Spinal cord (tissue), 10 donors: ENCODE measurements around the gene DYNC1LI1. TPM values are rescaled to one million over a fixed set of nuclear protein-coding genes. Genes with fewer than 3 reads are reported as not detected.
A peak's percentile ranks its signal among the peaks of the same experiment; 100 is the strongest.

ENCODE experiments used
- DNase-seq, 6 donors: peaks; one replicate each; pipeline versions ENCODE4 v3.0.0 to v3.0.0-alpha.2; 2013 to 2015; ENCODE audit warnings: low spot score in 6 of 6, low read depth in 4 of 6
- H3K27ac ChIP-seq: one replicate; pipeline ENCODE4 v1.5.1; 2013; ENCODE audit warnings: low read depth, low read length, control low read depth
- H3K27me3 ChIP-seq: one replicate; pipeline ENCODE4 v1.6.1; 2013; ENCODE audit warnings: low read length; ENCODE audit not compliant: control insufficient read depth, insufficient read depth
- H3K36me3 ChIP-seq: one replicate; pipeline ENCODE4 v1.6.1; 2013; ENCODE audit warnings: low read length; ENCODE audit not compliant: control insufficient read depth, insufficient read depth
- H3K4me1 ChIP-seq: one replicate; pipeline ENCODE4 v1.6.1; 2013; ENCODE audit warnings: low read length; ENCODE audit not compliant: control insufficient read depth, insufficient read depth
- H3K4me3 ChIP-seq: one replicate; pipeline ENCODE4 v1.5.1; 2013; ENCODE audit warnings: low read depth, low read length, control low read depth
- H3K9me3 ChIP-seq: one replicate; pipeline ENCODE4 v1.6.1; 2013; ENCODE audit warnings: low read length; ENCODE audit not compliant: control insufficient read depth, insufficient read depth
- WGBS: methylation state at CpG from one replicate; pipeline ENCODE4 v1.1.5; 2013; ENCODE audit warnings: missing lambda C conversion rate; ENCODE audit not compliant: insufficient coverage; 5-methylcytosine and 5-hydroxymethylcytosine counted together
- long read RNA-seq, 4 donors: transcript quantifications; one replicate each; lab custom pipeline, GENCODE V29; 2026
- polyA plus RNA-seq, 2 donors: library from polyadenylated mRNA; unstranded; fragments of 120-200 nt; gene quantifications; one replicate each; pipeline ENCODE4 v1.2.1, GENCODE V29; 2013; ENCODE audit not compliant: insufficient read length in 2 of 2
- total RNA-seq, 2 donors: library from RNA; depleted of rRNA in 1 of 2; stranded (reverse); fragments of 120-200 nt in 1 of 2; fragments of >200 nt in 1 of 2; gene quantifications; one replicate each; pipeline versions ENCODE4 v1.2.3 to v1.2.4, GENCODE V29; 2013 to 2014
- donor health status: healthy.

The DYNC1LI1 gene
- total RNA-seq: 10 to 100 TPM; 40.7 to 78.1 TPM
- 10 to 100 TPM; 58.3 to 65.7 TPM for polyA plus RNA-seq
- long read RNA-seq, donor 1, transcript DYNC1LI1-207 (3 exons, 814 nt): major isoform, 11 of 69 reads
- long read RNA-seq, donor 1, transcript DYNC1LI1-201 (13 exons, 2,504 nt): minor isoform, 10 of 69 reads
- long read RNA-seq, donor 1, partial matches to known transcripts: 48 of 69 reads
- long read RNA-seq, donor 1, other reads (novel, unspliced or antisense): 0 of 69 reads
- long read RNA-seq, donor 2, partial matches to known transcripts: 0 of 8 reads
- long read RNA-seq, donor 2, other reads (novel, unspliced or antisense): 0 of 8 reads
- long read RNA-seq, donor 3, transcript DYNC1LI1-207 (3 exons, 814 nt): major isoform, 5 of 26 reads
- long read RNA-seq, donor 3, transcript DYNC1LI1-201 (13 exons, 2,504 nt): major isoform, 5 of 26 reads
- long read RNA-seq, donor 3, partial matches to known transcripts: 16 of 26 reads
- long read RNA-seq, donor 3, other reads (novel, unspliced or antisense): 0 of 26 reads
- long read RNA-seq, donor 4, transcript DYNC1LI1-201 (13 exons, 2,504 nt): major isoform, 8 of 45 reads
- long read RNA-seq, donor 4, partial matches to known transcripts: 36 of 45 reads
- long read RNA-seq, donor 4, other reads (novel, unspliced or antisense): 0 of 45 reads

DNA sequence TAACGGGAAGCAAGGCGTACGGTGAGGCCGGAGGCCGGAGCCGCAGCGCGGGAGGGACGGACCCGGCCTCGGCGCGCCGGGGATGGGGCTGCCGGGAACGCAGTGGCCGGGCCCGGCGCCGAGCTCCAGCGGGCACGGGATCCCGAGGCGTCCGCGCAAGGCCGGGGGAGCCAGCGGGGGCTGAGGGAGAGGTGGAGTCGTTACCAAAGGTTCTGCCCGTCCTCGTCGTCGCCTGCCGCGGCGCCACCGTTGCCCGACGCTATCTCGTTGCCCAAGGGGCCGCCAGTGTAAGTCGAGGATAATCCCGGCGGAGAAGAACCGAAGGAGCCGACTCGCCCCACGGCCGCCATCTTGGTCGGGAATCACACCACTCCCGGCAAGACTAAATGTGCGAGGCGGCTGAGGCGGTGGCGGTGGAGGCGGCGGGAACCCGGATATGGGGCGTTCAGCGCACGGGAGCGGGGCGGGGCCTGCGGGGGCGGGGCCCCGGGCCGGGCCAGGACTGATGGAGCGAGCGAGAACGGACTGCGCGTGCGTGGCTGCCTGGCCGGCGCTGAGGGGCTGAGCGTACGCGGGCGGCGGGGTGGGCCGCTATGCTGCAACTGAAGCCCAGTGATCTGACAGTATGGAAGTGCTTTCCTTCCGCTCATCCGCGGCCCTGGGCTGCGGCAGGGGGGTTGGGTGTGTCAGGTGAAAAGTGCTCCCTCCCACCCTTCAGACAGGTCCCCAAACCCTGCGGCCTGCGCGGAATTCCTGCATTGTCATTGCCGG lies at the start of gene DYNC1LI1:
TSS of gene DYNC1LI1 (minus strand) at position 438 of the 771 bp plus-strand sequence. CDS start at position 350, 88 bp downstream.
- Histone ChIP-seq H3K36me3 (peaks cover 7% of the 10 kb centered on the region), H3K4me1 (peaks cover 3% of the 10 kb centered on the region), H3K27me3 (no peaks in the 10 kb centered on the region), H3K9me3 (no peaks in the 10 kb centered on the region), H3K27ac (peak within 1 kb of the TSS; percentile 98), H3K4me3 (peak within 1 kb of the TSS; percentile 93)
- peak; percentile 86 to 98 (median 93) for DNase-seq
- WGBS: under 1% methylated on average over 82 of the region's 89 CpGs

DNA sequence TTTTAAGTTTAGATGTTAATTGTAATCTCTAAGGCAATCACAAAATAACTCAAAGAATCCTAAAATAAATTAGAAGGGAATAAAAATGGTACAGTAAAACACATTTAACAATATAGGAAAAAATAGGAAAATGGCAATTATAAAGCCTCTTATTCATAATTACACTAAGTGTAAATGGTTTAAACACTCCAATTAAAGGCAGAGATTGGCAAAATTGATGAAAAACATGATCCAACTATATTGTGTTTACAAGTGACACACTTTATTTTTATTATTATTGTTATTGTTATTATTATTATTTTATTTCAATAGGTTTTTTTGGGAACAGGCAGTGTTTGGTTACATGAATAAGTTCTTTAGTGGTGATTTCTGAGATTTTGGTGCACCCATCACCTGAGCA lies 48.7 kb upstream of the DYNC1LI1 start:
- Histone ChIP-seq H3K9me3 (no peaks in the 10 kb centered on the region), H3K36me3 (no peaks in the 10 kb centered on the region), H3K4me3 (no peak overlapping the region), H3K27ac (no peak overlapping the region), H3K4me1 (no peaks in the 10 kb centered on the region), H3K27me3 (no peaks in the 10 kb centered on the region)
- DNase-seq: no peak

DNA sequence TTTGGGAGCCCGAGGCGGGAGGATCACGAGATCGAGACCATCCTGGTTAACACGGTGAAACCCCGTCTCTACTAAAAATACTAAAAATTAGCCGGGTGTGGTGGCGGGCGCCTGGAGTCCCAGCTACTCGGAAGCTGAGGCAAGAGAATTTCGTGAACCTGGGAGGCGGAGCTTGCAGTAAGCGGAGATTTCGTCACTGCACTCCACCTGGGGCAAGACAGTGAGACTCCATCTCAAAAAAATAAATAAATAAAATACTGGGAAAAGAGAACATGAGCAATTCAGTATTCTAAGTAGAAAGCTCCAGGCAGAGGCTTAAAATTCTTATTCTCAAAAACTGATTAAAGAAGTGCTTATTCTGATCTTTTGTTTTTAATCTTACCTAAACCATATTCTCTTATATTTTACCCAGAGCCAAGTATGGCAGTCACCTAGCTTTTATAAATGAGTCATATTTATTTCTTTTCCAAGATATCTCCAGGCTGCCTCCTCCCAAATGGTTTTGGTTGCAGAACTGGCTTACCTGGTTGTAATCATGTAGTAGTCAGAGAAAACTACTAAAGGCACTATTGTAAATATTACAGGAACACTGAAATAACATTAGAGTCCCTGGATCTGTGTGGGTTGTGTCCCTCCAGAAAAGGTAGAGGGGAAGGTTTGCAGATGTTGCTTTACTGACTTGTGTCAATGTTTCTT lies 45.8 kb upstream of the DYNC1LI1 start:
- Histone ChIP-seq H3K4me1 (no peaks in the 10 kb centered on the region), H3K27me3 (no peaks in the 10 kb centered on the region), H3K4me3 (no peak overlapping the region), H3K9me3 (no peaks in the 10 kb centered on the region), H3K36me3 (no peaks in the 10 kb centered on the region), H3K27ac (no peak overlapping the region)
- DNase-seq: no peak
- WGBS: 100% methylated on average over 6 of the region's 14 CpGs

DNA sequence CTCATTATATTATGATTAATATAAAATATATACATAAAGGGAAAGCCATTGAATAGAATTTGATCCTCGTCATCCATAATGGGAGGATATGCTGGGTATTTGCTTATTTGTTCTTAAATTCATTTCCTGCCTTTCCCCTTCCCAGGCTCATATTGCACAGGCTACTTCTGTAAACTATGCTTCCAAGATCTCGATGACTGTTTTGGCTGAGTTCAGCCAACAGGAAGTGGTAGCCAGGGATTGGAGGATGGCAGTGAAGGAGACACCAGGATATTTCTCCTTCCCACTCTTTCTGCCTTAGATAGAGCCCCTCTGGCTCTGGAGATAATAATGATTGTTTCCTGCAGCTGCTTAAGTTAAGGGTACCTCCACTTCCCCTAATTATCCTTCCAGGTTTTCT lies 44.3 kb upstream of the DYNC1LI1 start:
- no CpG with 5 or more reads among the region's 2 CpGs for whole genome bisulfite sequencing
- no peak for DNase-seq
- H3K27ac ChIP-seq: no peak overlapping the region

DNA sequence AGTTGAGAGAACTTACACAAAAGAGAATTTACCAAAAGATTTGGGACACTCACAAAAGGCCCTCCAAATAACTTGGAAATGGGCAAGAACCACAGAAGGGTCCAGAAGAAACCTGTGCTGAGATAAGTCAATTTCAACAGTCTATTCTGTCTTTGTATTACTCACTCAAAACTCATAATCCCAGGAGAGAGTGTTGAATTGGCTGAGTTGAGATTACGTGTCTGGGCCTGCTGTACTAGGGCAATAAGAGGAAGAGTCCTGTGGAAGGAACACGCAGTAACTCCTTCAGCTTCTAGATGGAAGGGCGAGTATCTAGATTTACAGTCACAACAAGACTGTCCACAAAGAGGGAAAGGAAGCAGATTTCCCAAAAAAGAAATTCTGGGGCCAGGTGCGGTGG lies 42.5 kb upstream of the DYNC1LI1 start:
- 90% methylated on average over 2 of the region's 4 CpGs for WGBS
- Histone ChIP-seq H3K4me1 (no peaks in the 10 kb centered on the region), H3K27ac (no peak overlapping the region), H3K9me3 (no peaks in the 10 kb centered on the region), H3K27me3 (no peaks in the 10 kb centered on the region), H3K36me3 (no peaks in the 10 kb centered on the region), H3K4me3 (no peak overlapping the region)
- no peak for DNase-seq

More for the DNA sequence above, 44.3 kb upstream of the DYNC1LI1 start:
- H3K9me3 ChIP-seq: no peaks in the 10 kb centered on the region
- no peak overlapping the region for H3K4me3 ChIP-seq
- H3K27me3 ChIP-seq: no peaks in the 10 kb centered on the region
- H3K4me1 ChIP-seq: no peaks in the 10 kb centered on the region
- H3K36me3 ChIP-seq: no peaks in the 10 kb centered on the region

DNA sequence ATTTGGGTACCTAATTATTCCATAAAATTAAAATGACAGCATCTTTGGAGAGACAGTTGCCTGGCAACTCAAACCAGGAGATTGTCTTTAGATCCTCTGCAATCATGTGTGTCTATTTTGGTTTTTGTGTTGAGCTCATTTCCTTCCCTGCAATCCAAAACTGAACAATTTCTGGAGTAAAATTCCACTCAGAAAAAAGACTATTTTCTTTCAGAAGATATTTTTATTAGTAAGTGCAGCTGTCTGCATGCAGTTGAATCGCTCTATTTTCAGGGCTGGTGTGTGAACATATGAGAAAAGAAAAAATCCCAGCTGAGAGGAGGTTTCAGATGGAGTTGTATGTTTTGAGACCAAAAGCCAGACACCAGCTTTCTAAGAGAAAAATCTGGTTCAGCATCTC lies 41.9 kb upstream of the DYNC1LI1 start:
- Histone ChIP-seq H3K9me3 (no peaks in the 10 kb centered on the region), H3K4me3 (no peak overlapping the region), H3K4me1 (no peaks in the 10 kb centered on the region), H3K27me3 (no peaks in the 10 kb centered on the region), H3K36me3 (no peaks in the 10 kb centered on the region), H3K27ac (no peak overlapping the region)
- peak in 1 of 6 donors; percentile 20 for DNase-seq
- 89% methylated on average over 1 of the region's 1 CpG for WGBS

- no peak for DNase-seq
- H3K4me1 ChIP-seq: no peaks in the 10 kb centered on the region
- no peaks in the 10 kb centered on the region for H3K27me3 ChIP-seq
- H3K4me3 ChIP-seq: no peak overlapping the region
- no peaks in the 10 kb centered on the region for H3K36me3 ChIP-seq
- WGBS: no CpG with 5 or more reads among the region's 2 CpGs
- no peaks in the 10 kb centered on the region for H3K9me3 ChIP-seq
- no peak overlapping the region for H3K27ac ChIP-seq
Observed at GRCh38 chr3:32607522-32607921, 36.9 kb upstream of the DYNC1LI1 start.

- Histone ChIP-seq H3K27me3 (no peaks in the 10 kb centered on the region), H3K27ac (no peak overlapping the region), H3K36me3 (no peaks in the 10 kb centered on the region), H3K4me3 (no peak overlapping the region), H3K9me3 (no peaks in the 10 kb centered on the region), H3K4me1 (no peaks in the 10 kb centered on the region)
- DNase-seq: no peak
- 93% methylated on average over 2 of the region's 3 CpGs for WGBS
Observed at GRCh38 chr3:32606960-32607359, 36.3 kb upstream of the DYNC1LI1 start.

- no CpG with 5 or more reads among the region's 3 CpGs for WGBS
- no peak overlapping the region for H3K27ac ChIP-seq
- DNase-seq: no peak
Observed at GRCh38 chr3:32606277-32606676, 35.6 kb upstream of the DYNC1LI1 start.

More at GRCh38 chr3:32606277-32606676, 35.6 kb upstream of the DYNC1LI1 start:
- H3K36me3 ChIP-seq: no peaks in the 10 kb centered on the region
- H3K4me3 ChIP-seq: no peak overlapping the region
- no peaks in the 10 kb centered on the region for H3K9me3 ChIP-seq
- no peaks in the 10 kb centered on the region for H3K4me1 ChIP-seq
- H3K27me3 ChIP-seq: no peaks in the 10 kb centered on the region
